Epidermal melanocyte (primary cell): ENCODE data around the gene DAPK2.
"Not testable (repeated sequence)": the region's sequence is repeated elsewhere in the genome, so short reads cannot be mapped to it uniquely, and the experiment has no call there.

Experiments
- DNase-seq: peaks from one replicate; pipeline ENCODE4 v3.0.0; 2011; ENCODE audit warnings: low spot score; ENCODE audit not compliant: insufficient read length

Gene DAPK2

GRCh38 chr15:63915873-63916771 is 130.2 kb downstream of the DAPK2 start:
- DNase-seq, result no peak

- no peak for DNase-seq
Observed at GRCh38 chr15:63915209-63915872, 130.9 kb downstream of the DAPK2 start.

- no peak for DNase-seq
Observed at GRCh38 chr15:63913786-63914315, 132.4 kb downstream of the DAPK2 start.

GRCh38 chr15:63913336-63913735 is 132.9 kb downstream of the DAPK2 start:
- no peak for DNase-seq

- DNase-seq, result no peak
Observed at GRCh38 chr15:63912061-63912615, 134.1 kb downstream of the DAPK2 start.

- no peak for DNase-seq
Observed at GRCh38 chr15:63911160-63911559, 135.1 kb downstream of the DAPK2 start.

- peak; percentile 52 for DNase-seq
Observed at GRCh38 chr15:63909819-63910437, 136.4 kb downstream of the DAPK2 start.

- peak; percentile 29 for DNase-seq
Observed at GRCh38 chr15:63908991-63909390, 137.3 kb downstream of the DAPK2 start.

- DNase-seq, result no peak
Observed at GRCh38 chr15:63908281-63908680, 138.0 kb downstream of the DAPK2 start.

- no peak for DNase-seq
Observed at GRCh38 chr15:63907521-63907920, 138.8 kb downstream of the DAPK2 start.

- DNase-seq, result no peak
Observed at GRCh38 chr15:63906266-63906584, 140.1 kb downstream of the DAPK2 start.

- no peak for DNase-seq
Observed at GRCh38 chr15:63905558-63906265, 140.6 kb downstream of the DAPK2 start.

- no peak for DNase-seq
Observed at GRCh38 chr15:63905131-63905530, 141.2 kb downstream of the DAPK2 start.

- DNase-seq, result no peak
Observed at GRCh38 chr15:63904042-63904441, 142.2 kb downstream of the DAPK2 start.

- no peak for DNase-seq
Observed at GRCh38 chr15:63902671-63903035, 143.6 kb downstream of the DAPK2 start.

GRCh38 chr15:63901912-63902670 is 144.2 kb downstream of the DAPK2 start:
- DNase-seq, result no peak

- no peak for DNase-seq
Observed at GRCh38 chr15:63900306-63900705, 146.0 kb downstream of the DAPK2 start.

GRCh38 chr15:63899606-63900005 is 146.7 kb downstream of the DAPK2 start:
- DNase-seq, result not testable (repeated sequence)

GRCh38 chr15:63899193-63899592 is 147.1 kb downstream of the DAPK2 start:
- DNase-seq, result no peak

- DNase-seq, result no peak
Observed at GRCh38 chr15:63896336-63897115, 149.8 kb downstream of the DAPK2 start.
